Sciatic nerve (tissue), 2 donors: ENCODE measurements around the gene CLCF1. TPM values are rescaled to one million over a fixed set of nuclear protein-coding genes. Genes with fewer than 3 reads are reported as not detected.

Experiments
- ATAC-seq: fragments of 200-7000 bp; cut with Tn5 transposase; one replicate; pipeline ENCODE4 v1.9.1; 2020; ENCODE audit warnings: mild to moderate bottlenecking, moderate library complexity
- DNase-seq: peaks from one replicate; pipeline ENCODE4 v3.0.0-alpha.2; 2020; ENCODE audit warnings: low spot score
- intact Hi-C: fragments of 100-400 bp; cut with DNase I; formaldehyde crosslinking; loops from one replicate; pipeline ENCODE4 v1.14.2; 2022
- total RNA-seq: library from RNA; stranded (reverse); fragmentation: NEBNext Ultra II Directional; extraction: Animal tissue kit (Norgen Biotek cat#: 25700); gene quantifications from one replicate; pipeline ENCODE4 v1.2.1, GENCODE V29; 2021
- donor health status: DM: no; HTN: no; CAD: no.
- donor health status: DM: no; HTN: no; CAD: no.

CLCF1 gene
- 7.5 TPM for total RNA-seq

DNA sequence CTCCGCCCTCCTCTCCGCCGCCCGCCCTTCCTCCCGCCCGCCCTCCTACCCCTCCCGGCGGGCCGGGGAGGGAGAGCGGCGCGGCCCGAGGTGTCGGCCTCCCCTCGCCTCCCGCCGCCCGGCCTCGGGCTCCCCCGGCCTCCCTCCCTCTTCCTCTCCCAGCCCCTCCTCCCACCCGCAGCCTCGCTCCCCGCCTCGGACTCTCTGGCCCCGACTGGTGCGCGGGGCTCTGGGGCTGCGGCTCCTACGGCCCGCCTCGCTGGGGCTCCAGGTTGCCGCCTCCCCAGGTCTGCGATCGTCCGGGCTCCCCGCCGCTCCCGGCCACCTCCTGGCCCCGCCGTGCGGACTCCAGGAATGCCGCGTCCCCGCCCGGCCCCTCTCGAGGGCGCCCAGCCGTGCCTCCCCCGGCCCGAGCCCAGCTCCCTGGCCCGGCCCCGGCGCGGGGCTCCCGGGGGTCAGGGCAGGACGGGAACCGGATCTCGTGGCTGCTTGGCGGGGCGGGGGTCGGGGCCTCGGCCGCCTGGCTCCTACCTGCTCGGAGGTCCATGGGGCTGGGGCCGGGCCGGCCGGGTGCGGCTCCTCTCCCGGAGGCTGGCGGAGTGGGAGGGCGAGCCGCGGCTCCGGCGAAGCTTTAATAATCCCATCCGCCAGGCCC lies at the start of gene CLCF1:
Gene CLCF1 (minus strand): TSS at position 606 of the 655 bp plus-strand sequence. CDS start 59 bp downstream, at position 547.
- intact Hi-C loops: loop anchor here (5.0 kb wide), 1 partner anchor 641 kb away; no protein-coding TSS in a partner anchor
- DNase-seq (peak; percentile 88), ATAC-seq (peak; percentile 57)

DNA sequence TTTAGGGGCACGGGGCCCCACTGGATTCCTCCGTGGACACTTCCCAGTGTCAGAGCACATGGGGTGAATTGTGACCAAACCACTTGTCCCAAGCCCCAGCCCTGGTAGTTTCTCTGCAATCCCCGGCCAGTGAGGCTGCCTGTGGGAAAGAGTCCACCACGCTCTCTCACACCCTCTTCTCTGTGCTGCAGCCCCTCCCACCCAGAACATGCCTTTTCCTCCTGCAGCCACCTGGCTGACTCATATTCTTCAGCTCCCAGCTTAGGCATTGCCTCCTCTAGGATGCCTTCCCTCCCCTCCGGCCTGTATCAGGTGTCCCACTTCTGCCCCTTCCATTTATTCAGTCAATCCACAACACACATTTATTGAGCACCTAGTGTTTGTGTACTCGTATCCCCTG lies 49.5 kb upstream of the CLCF1 start:
- ATAC-seq (no peak), DNase-seq (no peak)
- intact Hi-C loops: no loop called here

DNA sequence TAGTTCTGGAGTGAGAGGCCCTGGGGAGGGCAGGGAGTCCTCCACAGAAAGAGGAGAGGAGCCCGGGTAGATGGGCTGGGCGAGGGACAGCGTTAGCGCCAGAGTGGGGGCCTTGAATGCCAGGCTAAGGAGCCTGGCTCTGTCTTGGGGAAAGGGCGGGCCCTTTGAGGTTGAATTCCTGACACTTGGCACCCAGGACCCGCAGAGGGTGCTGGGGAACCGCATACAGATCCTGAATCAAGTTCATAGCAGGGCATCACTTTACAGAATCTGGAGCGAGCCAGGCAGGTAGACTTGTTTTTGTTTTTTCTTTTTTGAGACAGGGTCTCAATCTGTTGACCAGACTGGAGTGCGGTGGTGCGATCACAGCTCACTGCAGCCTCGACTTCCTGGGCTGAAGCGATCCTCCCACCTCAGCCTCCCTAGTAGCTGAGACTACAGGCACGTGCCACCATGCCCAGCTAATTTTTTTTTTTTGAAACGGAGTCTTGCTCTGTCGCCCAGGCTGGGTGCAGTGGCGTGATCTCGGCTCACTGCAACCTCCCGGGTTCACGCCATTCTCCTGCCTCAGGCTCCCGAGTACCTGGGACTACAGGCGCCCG lies 48.1 kb upstream of the CLCF1 start:
- intact Hi-C loops: no loop called here
- no peak for DNase-seq
- ATAC-seq: no peak

DNA sequence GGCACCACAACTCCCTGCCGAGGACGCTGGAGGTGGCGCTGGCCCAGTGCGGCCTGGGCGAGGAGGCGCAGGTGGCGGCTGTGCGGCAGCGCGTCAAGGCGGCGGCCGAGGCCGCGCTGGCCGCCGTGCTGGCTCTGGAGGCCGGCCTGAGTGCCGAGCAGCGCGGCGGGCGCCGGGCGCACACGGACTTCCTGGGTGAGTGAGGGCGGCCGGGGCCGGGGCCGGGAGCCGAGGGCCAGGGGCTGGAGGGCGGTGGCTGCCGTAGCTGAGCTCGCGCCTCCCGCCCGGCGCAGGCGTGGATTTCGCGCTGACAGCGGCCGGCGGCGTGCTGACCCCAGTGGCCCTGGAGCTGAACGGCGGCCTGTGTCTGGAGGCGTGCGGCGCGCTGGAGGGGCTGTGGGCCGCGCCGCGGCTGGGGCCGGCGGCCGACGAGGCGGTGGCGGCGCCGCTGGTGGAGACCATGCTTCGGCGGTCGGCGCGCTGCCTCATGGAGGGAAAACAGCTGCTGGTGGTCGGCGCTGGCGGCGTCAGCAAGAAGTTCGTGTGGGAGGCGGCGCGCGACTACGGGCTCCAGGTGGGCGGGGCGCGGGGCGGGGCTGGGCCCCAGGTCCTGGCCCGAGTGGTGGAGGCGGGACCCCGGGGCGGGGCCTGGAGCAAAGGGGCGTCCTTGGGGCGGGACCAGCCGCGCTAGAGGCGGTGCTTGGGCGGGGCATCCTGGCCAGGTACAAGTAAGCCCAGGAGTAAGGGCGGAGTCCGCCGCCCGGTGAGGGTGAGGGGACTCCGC lies 47.4 kb upstream of the CLCF1 start:
- DNase-seq (peak; percentile 98), ATAC-seq (peak; percentile 93)
- intact Hi-C loops: no loop called here

DNA sequence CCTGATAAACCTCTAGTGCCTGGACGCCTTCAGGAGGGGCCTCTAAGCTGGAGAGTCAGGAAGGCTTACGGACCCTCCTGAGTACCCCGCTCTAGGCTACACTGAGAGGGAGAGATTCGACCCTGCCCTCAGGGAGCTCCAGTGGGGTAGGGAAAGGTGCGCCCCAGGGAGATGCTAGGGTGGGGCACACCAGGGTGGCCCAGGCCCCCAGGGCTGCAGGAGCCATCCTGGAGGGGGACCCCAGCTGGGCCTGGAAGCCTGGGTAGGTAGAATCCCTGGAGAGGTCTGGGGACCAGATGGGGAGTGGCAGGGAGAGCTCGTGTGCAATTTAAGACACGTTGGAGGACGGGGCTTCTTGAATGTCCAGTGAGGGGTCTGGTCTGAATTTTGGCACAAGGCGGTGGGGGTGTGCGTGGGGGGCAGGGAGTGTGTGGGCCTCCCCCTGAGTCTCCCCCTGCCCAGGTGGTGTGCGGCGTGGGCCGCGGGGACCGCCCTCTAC lies 46.8 kb upstream of the CLCF1 start:
- intact Hi-C loops: no loop called here
- DNase-seq (no peak), ATAC-seq (no peak)

DNA sequence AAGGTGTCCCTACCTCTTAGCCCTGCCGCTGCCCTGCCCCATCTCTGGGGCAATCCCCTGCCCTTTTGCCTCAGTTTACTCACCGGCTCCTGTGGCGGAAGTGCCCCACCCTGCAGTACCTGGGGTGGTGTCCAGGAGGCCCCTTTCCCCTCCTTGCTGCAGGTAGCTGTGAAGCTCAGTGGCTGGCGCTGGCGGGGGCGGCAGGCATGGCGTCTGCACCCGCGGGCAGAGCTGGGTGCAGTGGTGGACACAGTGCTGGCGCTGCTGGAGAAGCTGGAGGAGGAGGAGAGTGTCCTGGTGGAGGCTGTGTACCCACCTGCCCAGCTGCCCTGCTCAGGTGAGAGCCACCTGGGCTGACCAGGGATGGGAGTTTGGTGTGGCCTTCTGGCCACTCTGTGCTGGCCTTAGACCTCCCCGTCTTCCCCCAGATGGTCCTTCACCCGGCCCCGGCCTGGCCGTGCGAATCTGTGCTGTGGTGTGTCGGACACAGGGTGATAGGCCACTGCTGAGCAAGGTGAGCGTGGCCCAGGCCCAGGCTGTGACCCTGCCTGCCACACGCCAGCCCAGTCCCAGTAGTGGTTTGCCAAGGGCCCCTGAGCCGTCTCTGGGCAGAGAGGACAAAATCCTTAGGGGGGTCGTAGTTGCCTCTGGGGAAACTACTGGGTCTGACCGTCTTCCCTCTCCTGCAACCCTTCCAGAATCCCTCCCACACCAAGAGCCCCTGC lies 46.1 kb upstream of the CLCF1 start:
- DNase-seq (no peak), ATAC-seq (no peak)
- intact Hi-C loops: no loop called here

DNA sequence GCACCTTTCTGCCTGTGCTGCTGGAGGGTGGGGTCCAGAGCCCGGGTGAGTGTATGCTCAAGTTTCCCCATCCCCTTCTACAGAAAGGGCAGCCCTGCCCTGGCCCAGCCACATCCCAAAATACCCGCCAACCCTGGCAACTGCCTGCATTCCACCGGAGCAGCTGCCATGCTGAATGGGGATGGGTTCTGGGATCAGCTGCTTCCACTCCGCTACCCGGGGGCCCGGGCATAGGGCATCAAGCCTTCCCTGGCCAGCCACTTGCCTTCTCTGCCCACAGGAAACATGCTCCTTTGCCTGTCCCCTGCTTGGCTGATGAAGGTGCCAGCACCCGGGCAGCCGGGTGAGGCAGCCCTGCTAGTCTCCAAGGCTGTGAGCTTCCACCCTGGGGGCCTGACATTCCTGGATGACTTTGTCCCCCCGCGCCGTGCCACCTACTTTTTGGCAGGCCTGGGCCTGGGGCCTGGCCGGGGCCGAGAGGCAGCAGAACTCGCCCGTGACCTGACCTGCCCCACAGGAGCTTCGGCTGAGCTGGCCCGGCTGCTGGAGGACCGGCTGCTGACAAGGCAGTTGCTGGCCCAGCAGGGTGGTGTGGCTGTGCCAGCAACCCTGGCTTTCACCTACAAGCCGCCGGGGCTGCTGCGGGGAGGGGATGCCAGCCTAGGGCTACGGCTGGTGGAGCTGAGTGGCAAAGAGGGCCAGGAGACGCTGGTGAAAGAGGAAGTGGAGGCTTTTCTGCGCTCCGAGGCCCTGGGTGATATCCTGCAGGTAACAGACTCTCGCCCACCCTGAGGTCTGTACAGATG lies 45.3 kb upstream of the CLCF1 start:
- intact Hi-C loops: no loop called here
- ATAC-seq: no peak

DNA sequence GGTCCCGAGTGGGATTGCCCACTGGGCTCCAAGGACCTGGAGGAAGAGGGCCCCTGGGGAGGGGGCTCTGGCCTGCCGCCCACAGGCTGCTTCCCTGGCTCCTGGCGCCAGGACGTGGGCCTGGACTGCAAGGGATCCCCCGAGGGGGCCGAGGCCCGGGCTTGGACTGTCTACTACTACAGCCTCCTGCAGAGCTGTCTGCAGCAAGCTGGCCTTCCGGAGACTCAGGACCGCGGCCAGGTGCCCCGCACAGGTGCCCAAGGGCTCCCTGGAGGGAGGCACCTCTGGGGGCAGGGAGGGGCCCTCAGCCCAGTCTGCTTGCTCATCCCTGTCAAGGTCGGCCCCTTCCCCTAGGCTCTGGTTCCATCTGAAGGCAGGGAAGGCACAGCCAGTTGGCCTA lies 44.0 kb upstream of the CLCF1 start:
- ATAC-seq (no peak), DNase-seq (no peak)
- intact Hi-C loops: no loop called here

More for the DNA sequence above, 45.3 kb upstream of the CLCF1 start:
- DNase-seq: no peak

DNA sequence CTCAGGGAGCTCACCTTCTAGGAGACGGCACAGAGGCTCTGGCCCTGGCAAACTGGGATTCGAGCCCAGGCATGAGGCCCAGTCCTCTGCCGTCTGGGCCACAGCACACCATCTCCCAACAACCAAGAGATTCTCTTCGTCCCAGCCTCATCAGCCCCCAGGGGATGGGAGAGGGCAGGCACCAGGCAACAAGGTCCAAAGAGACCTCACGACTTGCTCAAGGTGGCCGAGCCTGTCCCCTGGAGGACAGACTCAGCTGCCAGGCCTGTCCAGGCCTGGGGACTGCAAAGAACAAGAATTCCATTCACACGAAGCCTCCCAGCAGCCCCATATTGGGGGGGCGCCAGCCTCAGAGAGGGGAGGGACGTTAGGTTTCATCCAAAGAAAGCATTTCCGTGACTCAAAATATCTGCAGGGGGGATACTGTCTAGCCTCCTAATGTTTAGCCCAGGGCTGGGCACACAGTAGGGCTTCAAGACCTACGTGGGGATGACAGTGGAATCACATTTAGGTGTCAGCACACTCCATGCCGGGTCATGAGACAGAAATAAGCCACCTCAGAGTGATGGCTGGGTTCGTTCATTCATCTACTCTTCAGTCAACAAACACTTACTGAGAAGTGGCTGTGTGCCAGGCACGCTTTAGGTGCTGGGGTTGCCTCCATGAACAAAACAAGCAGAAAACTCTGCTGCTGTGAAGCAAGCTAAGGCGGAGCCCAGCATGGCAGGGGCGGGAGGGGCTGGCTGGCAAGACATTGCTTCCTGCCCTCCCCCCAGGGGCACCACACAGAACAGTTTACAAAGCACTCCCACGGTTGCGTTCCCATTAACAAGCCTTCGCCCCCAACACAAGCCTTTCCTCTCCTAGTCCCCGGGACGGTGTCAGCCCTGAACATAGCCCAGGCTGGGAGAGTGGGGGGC lies 43.3 kb upstream of the CLCF1 start:
- DNase-seq: no peak
- intact Hi-C loops: no loop called here
- ATAC-seq: no peak

DNA sequence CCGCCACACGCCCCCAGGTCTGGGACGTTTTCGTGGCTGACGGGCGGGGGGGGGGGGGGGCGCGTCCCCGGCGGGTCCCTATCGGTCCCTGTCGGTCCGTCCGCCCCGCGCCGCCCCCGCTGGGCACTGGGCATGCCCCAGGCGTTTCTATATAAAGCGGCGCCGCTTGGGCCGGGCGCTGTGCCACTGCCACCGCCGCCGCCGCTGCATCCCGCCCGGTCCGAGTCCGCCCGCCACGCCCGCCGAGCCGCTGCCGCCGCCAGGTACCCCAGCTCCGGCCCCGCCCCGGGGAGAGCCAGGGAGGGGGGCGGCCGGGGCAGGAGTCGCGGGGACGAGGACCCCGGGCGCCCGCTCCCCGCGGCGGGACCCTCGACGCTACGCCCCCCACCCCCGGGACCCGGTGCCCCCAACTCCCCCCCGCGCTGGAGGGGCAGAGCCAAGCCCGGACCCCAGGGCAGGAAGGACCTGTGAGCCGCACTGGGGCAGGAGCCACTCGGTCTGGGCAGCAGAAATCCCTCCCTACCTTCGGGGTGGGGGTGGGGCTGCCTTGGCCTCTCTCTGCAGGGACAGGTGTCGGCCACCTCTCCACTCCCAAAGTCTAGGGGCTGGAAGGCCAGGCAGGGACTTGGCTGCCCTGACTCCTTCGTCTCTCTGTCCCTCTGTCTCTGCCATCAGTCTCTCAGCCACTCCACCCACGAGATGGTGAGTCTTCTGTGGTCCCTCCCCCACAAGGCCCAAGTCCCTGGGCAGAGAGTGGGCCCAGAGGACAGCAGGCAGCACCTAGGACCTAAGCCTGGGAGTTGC lies 42.3 kb upstream of the CLCF1 start, which contains the start of gene CARNS1:
Gene CARNS1 (plus strand): TSS at position 178 of the 804 bp plus-strand sequence. CDS start 522 bp downstream, at position 700.
- DNase-seq (no peak), ATAC-seq (no peak)
- intact Hi-C loops: no loop called here

DNA sequence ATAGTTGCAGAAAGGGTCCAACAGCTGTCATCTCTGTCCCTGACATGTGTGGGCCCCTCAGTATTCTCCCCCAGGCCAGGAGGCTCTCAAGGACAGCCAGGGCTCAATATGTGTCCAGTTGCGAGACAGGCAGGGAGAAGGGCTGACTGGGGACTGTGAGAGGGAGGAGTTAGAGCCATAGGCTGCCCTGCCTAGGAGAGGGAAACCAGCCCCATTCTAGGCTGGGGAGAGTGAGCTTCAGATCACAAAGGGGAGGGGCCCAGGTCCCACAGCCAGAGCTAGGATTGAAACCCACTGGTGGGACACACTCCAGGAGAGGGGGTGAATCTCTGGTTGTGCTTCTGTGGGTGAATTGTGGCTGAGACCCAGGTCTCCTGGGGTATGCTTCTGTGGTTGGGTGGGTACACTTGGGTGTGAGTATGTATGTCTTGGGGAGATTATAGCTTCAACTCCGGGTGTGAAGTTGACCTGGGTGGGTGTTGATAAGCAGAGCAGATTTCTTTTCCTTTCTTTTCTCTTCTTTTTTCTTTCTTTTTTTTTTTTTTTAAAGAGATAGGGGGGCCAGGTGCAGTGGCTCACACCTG lies 40.0 kb upstream of the CLCF1 start:
- ATAC-seq (no peak), DNase-seq (no peak)
- intact Hi-C loops: no loop called here

DNA sequence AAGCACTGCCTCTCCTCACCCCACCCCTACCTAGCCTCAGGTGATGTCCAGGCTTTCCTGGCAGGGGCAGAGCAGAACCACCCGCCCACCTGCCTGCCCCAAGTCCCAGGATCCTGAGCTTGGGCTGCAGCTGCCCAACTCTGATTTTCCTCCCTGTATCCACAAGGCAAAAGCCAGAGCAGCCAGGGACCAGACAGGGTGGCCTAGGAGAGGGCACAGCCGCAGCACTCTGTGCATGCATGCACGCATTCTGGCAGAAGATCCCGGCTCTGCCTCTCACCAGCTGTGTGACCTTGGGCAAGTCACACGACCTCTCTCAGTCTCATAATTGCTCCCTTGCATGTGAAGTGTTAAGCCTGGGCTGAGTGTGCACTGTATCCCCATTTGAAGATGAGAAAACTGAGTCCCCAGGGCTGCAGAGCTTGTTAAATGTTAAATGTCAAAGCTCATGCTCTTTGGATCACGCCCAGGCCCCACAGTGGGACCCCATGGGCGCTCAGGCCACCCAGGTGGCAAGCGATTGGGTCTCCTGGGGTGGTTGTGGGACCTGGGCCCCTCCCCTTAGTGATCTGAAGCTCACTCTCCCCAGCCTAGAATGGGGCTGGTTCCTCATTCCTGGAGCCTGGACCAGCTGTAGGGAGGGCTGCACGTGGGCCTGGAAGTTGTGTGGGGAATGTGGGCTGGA lies 39.2 kb upstream of the CLCF1 start:
- DNase-seq (no peak), ATAC-seq (no peak)
- intact Hi-C loops: no loop called here

DNA sequence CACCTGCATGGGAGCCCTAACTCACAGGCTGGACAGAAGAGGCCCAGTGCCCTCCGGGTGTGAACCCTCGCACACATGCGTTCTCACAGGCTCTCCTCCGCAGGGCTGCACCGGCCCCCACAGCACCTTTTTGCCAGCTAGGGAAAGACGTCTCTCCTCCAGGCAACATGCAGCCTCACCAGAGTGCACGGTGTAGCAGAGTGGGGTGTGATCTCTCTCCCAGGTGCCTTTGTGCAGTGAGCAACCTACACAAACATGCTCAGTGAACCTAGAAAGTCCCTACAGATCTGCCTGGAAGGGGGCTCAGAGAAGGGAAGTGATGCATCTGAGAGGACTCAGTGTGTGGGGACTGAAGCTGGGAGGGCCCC lies 38.4 kb upstream of the CLCF1 start:
- DNase-seq: no peak
- intact Hi-C loops: no loop called here
- ATAC-seq: no peak

DNA sequence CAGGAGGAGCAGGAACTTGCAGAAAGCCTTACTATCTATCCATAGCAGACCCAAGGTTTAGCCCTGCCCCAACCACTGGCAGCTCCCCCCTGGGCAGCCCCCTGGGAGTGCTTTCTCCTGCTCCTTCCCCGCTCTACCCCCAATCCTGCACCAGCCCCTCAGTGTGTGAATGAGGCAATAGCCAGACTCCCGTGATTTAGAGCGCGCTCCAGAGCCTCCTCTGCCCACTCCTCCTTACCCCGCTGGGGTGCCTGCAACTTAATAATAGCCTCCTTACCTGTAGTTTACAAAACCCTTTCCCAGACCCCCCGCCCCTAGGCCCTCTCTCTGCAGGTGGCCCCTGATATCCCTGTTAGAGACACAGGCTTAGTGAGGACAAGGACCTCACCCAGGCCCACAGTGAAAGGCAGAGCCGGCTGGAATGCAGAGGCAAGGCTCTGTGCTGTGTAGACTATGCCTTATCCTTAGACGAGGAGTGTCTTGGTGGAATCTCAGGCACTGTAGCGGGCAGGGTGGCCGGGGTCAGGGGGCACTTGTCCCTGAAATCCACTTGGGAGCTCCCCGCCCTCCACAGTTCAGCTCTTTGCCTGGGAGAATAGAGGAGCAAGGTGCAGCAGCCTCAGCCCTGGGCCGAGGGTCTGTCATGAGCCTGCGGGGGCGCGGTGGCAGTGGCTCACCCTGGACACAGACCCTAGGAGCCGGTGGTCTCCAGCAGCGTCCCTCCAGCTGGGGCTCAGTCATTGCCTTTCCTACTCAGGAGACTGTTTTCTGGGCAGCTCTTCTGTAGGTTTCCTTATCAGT lies 37.8 kb upstream of the CLCF1 start:
- ATAC-seq (no peak), DNase-seq (no peak)
- intact Hi-C loops: no loop called here

DNA sequence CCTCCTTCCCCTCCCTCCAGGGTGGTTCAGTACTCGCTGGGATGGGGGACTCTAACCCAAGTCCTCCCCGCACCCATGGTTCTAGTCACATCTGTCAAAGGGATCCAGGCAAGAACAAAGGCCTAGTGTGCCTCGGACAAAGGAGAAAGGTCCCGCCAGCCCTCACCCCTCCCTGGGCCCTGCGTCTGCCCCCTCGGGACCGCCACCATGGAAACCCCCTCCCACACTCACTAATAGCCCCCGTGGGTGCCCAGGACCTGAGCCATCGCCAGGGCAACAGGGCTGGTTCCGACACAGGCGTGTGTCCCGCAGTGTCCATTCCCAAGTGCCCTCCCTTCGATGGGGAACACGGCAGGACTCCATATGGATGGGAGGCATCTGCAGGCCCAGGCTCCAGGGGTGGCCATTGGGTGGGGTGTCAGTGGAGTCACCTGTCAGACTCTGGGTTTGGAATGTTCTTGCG lies 37.0 kb upstream of the CLCF1 start:
- intact Hi-C loops: no loop called here
- ATAC-seq (peak; percentile 33), DNase-seq (no peak)
